BLaER1 treated with 17β-estradiol and CSF1 and Interleukin-3, amounts not matched to agents 10 nM and 100 nM (cell line): ENCODE measurements around the gene DLX6.

Experiments
- H3K27ac ChIP-seq, 11 experiments: shearing (Covaris generic); formaldehyde crosslinking; 2 replicates each; pipeline ENCODE4 v1.8.1; 2022
- H3K27me3 ChIP-seq, 11 experiments: shearing (Covaris generic); formaldehyde crosslinking; 2 replicates each; pipeline ENCODE4 v1.8.1; 2022
- H3K36me3 ChIP-seq, 11 experiments: shearing (Covaris generic); formaldehyde crosslinking; 2 replicates each; pipeline ENCODE4 v1.8.1; 2022
- H3K4me1 ChIP-seq, 10 experiments: shearing (Covaris generic); formaldehyde crosslinking; 2 replicates each; pipeline ENCODE4 v1.8.1; 2022
- H3K4me2 ChIP-seq, 11 experiments: shearing (Covaris generic); formaldehyde crosslinking; 2 replicates each; pipeline ENCODE4 v1.8.1; 2022
- H3K4me3 ChIP-seq, 10 experiments: shearing (Covaris generic); formaldehyde crosslinking; 2 replicates each; pipeline ENCODE4 v1.8.1; 2022
- H3K9ac ChIP-seq, 11 experiments: shearing (Covaris generic); formaldehyde crosslinking; 2 replicates each; pipeline ENCODE4 v1.8.1; 2022
- H3K9me3 ChIP-seq, 11 experiments: shearing (Covaris generic); formaldehyde crosslinking; replicated peaks in 1 of 11; 2 replicates each; pipeline ENCODE4 v1.8.1; 2022
- H4K20me1 ChIP-seq, 11 experiments: shearing (Covaris generic); formaldehyde crosslinking; 2 replicates each; pipeline ENCODE4 v1.8.1; 2022
- Cebpa-rat ChIP-seq, 11 experiments: shearing (Covaris generic); IDR thresholded peaks; 2 replicates each; pipeline ENCODE4 v1.8.1; 2022

Gene DLX6

GRCh38 chr7:96982586-96982985, 22.8 kb upstream of the DLX6 start:
- TF ChIP-seq Cebpa-rat (IDR thresholded peaks at IDR 0.05): no peak
- Histone ChIP-seq H3K9ac (no peak overlapping the region), H3K27ac (no peak overlapping the region), H3K4me2 (no peak overlapping the region), H3K4me1 (no peaks in the 10 kb centered on the region), H3K9me3 (no peaks in the 10 kb centered on the region), H3K36me3 (no peaks in the 10 kb centered on the region), H4K20me1 (no peaks in the 10 kb centered on the region), H3K27me3 (no peaks in the 10 kb centered on the region), H3K4me3 (no peak overlapping the region)

- H3K36me3 ChIP-seq: no peaks in the 10 kb centered on the region
- H3K27me3 ChIP-seq: peaks cover 0 to 7% (median 0%) of the 10 kb centered on the region in 11 experiments; a peak in 2 of 22 replicates
- no peak overlapping the region for H3K27ac ChIP-seq
- no peak overlapping the region for H3K9ac ChIP-seq
- H3K9me3 ChIP-seq: no peaks in the 10 kb centered on the region
- H3K4me2 ChIP-seq: no peak overlapping the region
- H4K20me1 ChIP-seq: no peaks in the 10 kb centered on the region
- H3K4me3 ChIP-seq: no peak overlapping the region
- no peaks in the 10 kb centered on the region for H3K4me1 ChIP-seq
- no peak for TF ChIP-seq Cebpa-rat (IDR thresholded peaks at IDR 0.05)
Observed at GRCh38 chr7:96985992-96986391, 19.4 kb upstream of the DLX6 start.

- H3K9me3 ChIP-seq: peaks cover 0 to 3% (median 0%) of the 10 kb centered on the region in 11 experiments; a peak in 2 of 22 replicates
- H3K36me3 ChIP-seq: no peaks in the 10 kb centered on the region
- no peaks in the 10 kb centered on the region for H4K20me1 ChIP-seq
- H3K4me1 ChIP-seq: no peaks in the 10 kb centered on the region
- no peak overlapping the region for H3K9ac ChIP-seq
- H3K4me3 ChIP-seq: no peak overlapping the region
- peaks cover 0 to 7% (median 0%) of the 10 kb centered on the region in 11 experiments; a peak in 2 of 22 replicates for H3K27me3 ChIP-seq
- no peak overlapping the region for H3K27ac ChIP-seq
- H3K4me2 ChIP-seq: no peak overlapping the region
- no peak for TF ChIP-seq Cebpa-rat (IDR thresholded peaks at IDR 0.05)
Observed at GRCh38 chr7:96986901-96987300, 18.5 kb upstream of the DLX6 start.

GRCh38 chr7:96987719-96988118, 17.6 kb upstream of the DLX6 start:
- H3K9ac ChIP-seq: no peak overlapping the region

GRCh38 chr7:96989241-96989858, 16.0 kb upstream of the DLX6 start:
- Histone ChIP-seq H3K9me3 (peaks cover 7 to 18% (median 10%) of the 10 kb centered on the region in 11 experiments; a peak in 16 of 22 replicates), H3K27me3 (peaks cover 0 to 7% (median 0%) of the 10 kb centered on the region in 11 experiments; a peak in 2 of 22 replicates), H3K4me3 (no peak overlapping the region), H3K4me2 (no peak overlapping the region), H3K9ac (no peak overlapping the region), H4K20me1 (no peaks in the 10 kb centered on the region), H3K27ac (no peak overlapping the region), H3K4me1 (no peaks in the 10 kb centered on the region), H3K36me3 (no peaks in the 10 kb centered on the region)
- TF ChIP-seq Cebpa-rat (IDR thresholded peaks at IDR 0.05): no peak

More at GRCh38 chr7:96987719-96988118, 17.6 kb upstream of the DLX6 start:
- H4K20me1 ChIP-seq: no peaks in the 10 kb centered on the region
- no peak overlapping the region for H3K27ac ChIP-seq
- no peaks in the 10 kb centered on the region for H3K4me1 ChIP-seq
- no peaks in the 10 kb centered on the region for H3K36me3 ChIP-seq
- no peak overlapping the region for H3K4me3 ChIP-seq
- TF ChIP-seq Cebpa-rat (IDR thresholded peaks at IDR 0.05): no peak
- peaks cover 0 to 7% (median 0%) of the 10 kb centered on the region in 11 experiments; a peak in 2 of 22 replicates for H3K27me3 ChIP-seq
- peaks cover 3 to 11% (median 7%) of the 10 kb centered on the region in 11 experiments; a peak in 16 of 22 replicates for H3K9me3 ChIP-seq
- no peak overlapping the region for H3K4me2 ChIP-seq

- Histone ChIP-seq H3K36me3 (no peaks in the 10 kb centered on the region), H3K4me1 (no peaks in the 10 kb centered on the region), H3K4me3 (no peak overlapping the region), H3K27ac (no peak overlapping the region), H3K4me2 (no peak overlapping the region), H3K27me3 (peaks cover 0 to 8% (median 0%) of the 10 kb centered on the region in 11 experiments; a peak in 4 of 22 replicates), H3K9me3 (peaks cover 7 to 18% (median 10%) of the 10 kb centered on the region in 11 experiments; a peak in 16 of 22 replicates), H3K9ac (no peak overlapping the region), H4K20me1 (no peaks in the 10 kb centered on the region)
- TF ChIP-seq Cebpa-rat (IDR thresholded peaks at IDR 0.05): no peak
Observed at GRCh38 chr7:96989859-96990317, 15.5 kb upstream of the DLX6 start.

GRCh38 chr7:96991546-96992191, 13.7 kb upstream of the DLX6 start:
- H4K20me1 ChIP-seq: no peaks in the 10 kb centered on the region
- H3K9me3 ChIP-seq: peaks cover 8 to 19% (median 12%) of the 10 kb centered on the region in 11 experiments; a peak in 17 of 22 replicates
- H3K36me3 ChIP-seq: no peaks in the 10 kb centered on the region
- peaks cover 0 to 7% (median 2%) of the 10 kb centered on the region in 10 experiments; a peak in 6 of 20 replicates for H3K4me1 ChIP-seq
- H3K9ac ChIP-seq: no peak overlapping the region
- H3K27me3 ChIP-seq: peaks cover 5 to 24% (median 12%) of the 10 kb centered on the region in 11 experiments
- no peak overlapping the region for H3K4me2 ChIP-seq
- no peak for TF ChIP-seq Cebpa-rat (IDR thresholded peaks at IDR 0.05)
- H3K4me3 ChIP-seq: no peak overlapping the region
- no peak overlapping the region for H3K27ac ChIP-seq

GRCh38 chr7:96992192-96993005, 13.0 kb upstream of the DLX6 start:
- Histone ChIP-seq H4K20me1 (no peaks in the 10 kb centered on the region), H3K36me3 (no peaks in the 10 kb centered on the region), H3K4me2 (no peak overlapping the region), H3K9me3 (peaks cover 11 to 27% (median 16%) of the 10 kb centered on the region in 11 experiments; a peak in 19 of 22 replicates), H3K27ac (no peak overlapping the region), H3K4me1 (peaks cover 0 to 7% (median 2%) of the 10 kb centered on the region in 10 experiments; a peak in 6 of 20 replicates), H3K4me3 (no peak overlapping the region), H3K27me3 (peaks cover 13 to 32% (median 19%) of the 10 kb centered on the region in 11 experiments), H3K9ac (no peak overlapping the region)
- TF ChIP-seq Cebpa-rat (IDR thresholded peaks at IDR 0.05): no peak
